GM10248 (cell line): ENCODE data around the gene LDB3.

Source experiments
- CTCF ChIA-PET: fragments of 300-600 bp; sonication (Branson Sonifier 250); formaldehyde crosslinking; extraction: SDS; loops from one replicate; lab custom pipeline; 2021; ENCODE audit warnings: antibody characterized with exemption; lab: Yijun Ruan, JAX
- POLR2A ChIA-PET: fragments of 350-650 bp; sonication (Branson Sonifier 250); formaldehyde crosslinking; extraction: SDS; loops from one replicate; lab custom pipeline; 2020; ENCODE audit warnings: antibody characterized with exemption; lab: Yijun Ruan, JAX
- DNase-seq: peaks from one replicate; pipeline ENCODE4 v3.0.0; 2012; ENCODE audit errors: extremely low spot score
- TF ChIP-seq, protein P1 (sequence below): IDR thresholded peaks from 2 replicates; pipeline ENCODE4 v1.5.1; 2012; ENCODE audit warnings: mild to moderate bottlenecking, low read depth; ENCODE audit errors: extremely low read depth, missing control alignments, control extremely low read depth

Gene LDB3

DNA sequence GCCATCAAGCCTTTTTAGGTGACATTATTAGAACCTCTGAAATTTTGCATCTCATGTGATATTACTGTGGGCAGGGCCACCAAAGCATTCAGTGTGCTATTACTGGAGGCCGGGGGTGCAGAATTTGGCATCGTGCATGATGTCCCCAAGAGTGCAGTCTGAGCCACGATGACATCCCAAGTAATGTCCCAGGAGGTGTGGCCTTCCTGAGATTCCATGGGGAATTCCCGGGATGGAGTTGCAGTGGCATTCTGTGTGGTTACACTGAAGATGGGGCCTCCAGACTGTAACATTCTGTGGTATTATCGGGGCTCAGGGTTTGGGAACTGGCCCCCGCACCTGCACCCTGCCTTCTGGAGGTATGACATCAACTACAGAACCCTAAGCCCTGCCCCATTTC lies 9.1 kb downstream of the LDB3 start:
- ChIA-PET CTCF (interaction anchor here (1.0 to 4.3 kb wide), 3 partner anchors 10 to 222 kb away, joined by 3 to 19 read pairs (median 3); no protein-coding TSS in a partner anchor), POLR2A (no interaction called here)
- DNase-seq, result no peak
- TF ChIP-seq, protein P1, sequence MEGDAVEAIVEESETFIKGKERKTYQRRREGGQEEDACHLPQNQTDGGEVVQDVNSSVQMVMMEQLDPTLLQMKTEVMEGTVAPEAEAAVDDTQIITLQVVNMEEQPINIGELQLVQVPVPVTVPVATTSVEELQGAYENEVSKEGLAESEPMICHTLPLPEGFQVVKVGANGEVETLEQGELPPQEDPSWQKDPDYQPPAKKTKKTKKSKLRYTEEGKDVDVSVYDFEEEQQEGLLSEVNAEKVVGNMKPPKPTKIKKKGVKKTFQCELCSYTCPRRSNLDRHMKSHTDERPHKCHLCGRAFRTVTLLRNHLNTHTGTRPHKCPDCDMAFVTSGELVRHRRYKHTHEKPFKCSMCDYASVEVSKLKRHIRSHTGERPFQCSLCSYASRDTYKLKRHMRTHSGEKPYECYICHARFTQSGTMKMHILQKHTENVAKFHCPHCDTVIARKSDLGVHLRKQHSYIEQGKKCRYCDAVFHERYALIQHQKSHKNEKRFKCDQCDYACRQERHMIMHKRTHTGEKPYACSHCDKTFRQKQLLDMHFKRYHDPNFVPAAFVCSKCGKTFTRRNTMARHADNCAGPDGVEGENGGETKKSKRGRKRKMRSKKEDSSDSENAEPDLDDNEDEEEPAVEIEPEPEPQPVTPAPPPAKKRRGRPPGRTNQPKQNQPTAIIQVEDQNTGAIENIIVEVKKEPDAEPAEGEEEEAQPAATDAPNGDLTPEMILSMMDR, result no peak

DNA sequence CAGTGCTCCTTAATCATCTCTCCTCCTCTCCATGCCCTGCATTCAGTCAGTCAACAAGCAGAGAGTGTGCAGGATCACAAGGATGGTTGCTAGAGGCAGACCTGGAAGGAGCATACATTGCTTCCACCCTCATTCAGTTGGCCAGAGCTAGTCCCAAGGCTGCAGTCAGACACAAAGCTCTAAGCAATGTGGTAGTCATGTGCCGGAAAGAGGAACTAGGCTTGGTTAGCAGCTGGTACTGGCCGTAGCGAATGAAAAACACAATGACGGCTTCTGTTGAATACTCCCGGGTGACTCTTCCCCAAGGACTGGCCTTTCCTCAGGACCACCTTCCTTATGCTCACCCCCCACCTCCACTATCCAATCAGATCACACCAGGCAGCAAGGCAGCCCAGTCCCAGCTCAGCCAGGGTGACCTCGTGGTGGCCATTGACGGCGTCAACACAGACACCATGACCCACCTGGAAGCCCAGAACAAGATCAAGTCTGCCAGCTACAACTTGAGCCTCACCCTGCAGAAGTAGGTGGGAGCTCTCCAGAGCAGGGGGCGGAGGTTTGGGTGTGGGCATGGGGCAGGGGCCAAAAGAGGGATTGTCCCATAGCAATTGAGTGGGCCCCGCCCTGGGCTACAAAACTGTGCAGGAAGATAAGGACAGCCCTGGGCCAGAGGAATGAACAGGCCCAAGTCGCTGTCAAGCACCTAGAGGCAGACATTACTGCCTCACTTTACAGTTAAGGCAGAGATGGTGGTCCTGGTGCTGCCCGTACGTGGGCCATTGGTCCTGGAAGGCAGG lies 10.9 kb downstream of the LDB3 start:
- peak; percentile 51 for DNase-seq
- TF ChIP-seq, protein P1, result no peak
- CTCF ChIA-PET, result interaction anchor here (1.3 to 4.3 kb wide), 2 partner anchors 9 to 287 kb away, joined by 3 to 19 read pairs; no protein-coding TSS in a partner anchor
- POLR2A ChIA-PET, result no interaction called here

DNA sequence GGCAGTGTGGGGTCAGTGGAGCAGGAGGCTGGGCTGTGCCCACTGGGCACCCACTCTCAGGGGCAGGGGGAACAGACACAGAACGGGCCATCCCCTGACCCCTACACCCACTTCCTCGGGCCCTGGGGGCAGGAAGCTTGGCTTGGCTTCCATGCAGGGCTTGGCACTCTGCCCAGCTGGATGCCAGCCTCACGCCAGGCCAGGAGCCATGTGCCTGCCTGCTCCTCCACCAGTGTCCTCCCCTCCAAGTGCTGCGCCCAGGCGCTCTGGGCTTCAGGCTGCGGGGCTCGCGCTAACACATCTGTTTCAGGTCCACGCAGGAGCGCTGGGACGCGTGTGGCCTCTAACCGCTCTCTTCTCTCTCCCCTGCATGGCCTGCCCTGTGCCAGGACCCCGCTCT lies 12.7 kb downstream of the LDB3 start:
- CTCF ChIA-PET, result interaction anchor here (1.0 to 4.3 kb wide), 4 partner anchors 7 to 14 kb away, joined by 4 to 19 read pairs (median 5); no protein-coding TSS in a partner anchor

DNA sequence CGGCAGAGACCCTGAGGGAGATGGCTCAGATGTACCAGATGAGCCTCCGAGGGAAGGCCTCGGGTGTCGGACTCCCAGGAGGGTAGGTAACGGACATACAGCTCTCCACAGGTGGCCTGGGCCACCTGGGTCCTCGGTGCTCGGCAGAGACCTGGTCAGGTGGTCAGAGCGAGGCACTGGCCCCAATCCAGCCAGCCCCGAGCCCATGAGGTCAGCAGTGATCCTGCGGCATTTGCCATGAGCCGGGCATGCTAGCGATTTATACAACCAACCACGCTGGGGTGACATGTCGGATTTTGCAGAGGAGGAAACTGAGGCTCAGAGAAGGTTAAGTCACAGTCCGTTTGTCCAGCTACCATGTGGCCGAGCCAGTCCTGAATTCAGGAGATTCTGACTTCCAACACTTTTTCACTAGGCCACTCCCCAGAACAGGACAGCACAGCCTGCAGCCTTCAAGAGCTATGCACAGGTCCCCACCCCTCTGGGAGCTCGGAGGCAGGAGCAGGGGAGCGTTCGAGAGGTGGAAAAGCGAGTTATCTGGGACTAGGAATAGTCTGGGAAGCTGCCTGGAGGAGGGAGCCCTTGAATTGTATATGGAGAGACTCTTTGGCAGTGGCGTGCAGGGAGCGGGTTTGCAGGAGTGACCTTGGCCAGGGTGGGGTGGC lies 13.5 kb downstream of the LDB3 start:
- no peak for DNase-seq
- POLR2A ChIA-PET, result no interaction called here
- CTCF ChIA-PET, result interaction anchor here (1.6 to 1.8 kb wide), 4 partner anchors 12 to 279 kb away, joined by 4 to 5 read pairs (median 4); no protein-coding TSS in a partner anchor
- TF ChIP-seq, protein P1, result no peak

More for the DNA sequence above, 12.7 kb downstream of the LDB3 start:
- POLR2A ChIA-PET, result no interaction called here
- TF ChIP-seq, protein P1, result no peak
- no peak for DNase-seq

DNA sequence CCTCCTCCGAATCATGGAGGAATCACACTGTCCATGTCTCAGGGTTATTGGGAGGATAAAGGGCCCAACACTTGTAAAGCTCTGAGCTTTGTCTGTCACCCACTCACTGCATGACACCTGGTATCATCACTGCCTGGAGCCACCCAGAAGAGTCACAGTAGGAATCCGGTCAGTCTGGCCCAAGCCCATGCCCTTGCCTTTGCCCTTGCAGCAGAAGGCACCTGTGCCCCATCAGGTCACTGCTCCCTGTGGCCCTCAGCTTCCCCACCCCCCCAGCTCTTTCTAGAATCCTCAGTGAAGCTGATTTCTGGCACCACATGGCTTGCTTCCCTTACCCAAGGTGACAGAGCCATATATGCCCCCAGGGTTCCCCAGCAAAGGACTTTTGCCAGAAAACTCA lies 14.4 kb downstream of the LDB3 start:
- TF ChIP-seq, protein P1, result no peak
- CTCF ChIA-PET, result interaction anchor here (1.1 to 1.8 kb wide), 5 partner anchors 11 to 278 kb away, joined by 4 to 5 read pairs (median 4); no protein-coding TSS in a partner anchor
- DNase-seq, result no peak
- POLR2A ChIA-PET, result no interaction called here

DNA sequence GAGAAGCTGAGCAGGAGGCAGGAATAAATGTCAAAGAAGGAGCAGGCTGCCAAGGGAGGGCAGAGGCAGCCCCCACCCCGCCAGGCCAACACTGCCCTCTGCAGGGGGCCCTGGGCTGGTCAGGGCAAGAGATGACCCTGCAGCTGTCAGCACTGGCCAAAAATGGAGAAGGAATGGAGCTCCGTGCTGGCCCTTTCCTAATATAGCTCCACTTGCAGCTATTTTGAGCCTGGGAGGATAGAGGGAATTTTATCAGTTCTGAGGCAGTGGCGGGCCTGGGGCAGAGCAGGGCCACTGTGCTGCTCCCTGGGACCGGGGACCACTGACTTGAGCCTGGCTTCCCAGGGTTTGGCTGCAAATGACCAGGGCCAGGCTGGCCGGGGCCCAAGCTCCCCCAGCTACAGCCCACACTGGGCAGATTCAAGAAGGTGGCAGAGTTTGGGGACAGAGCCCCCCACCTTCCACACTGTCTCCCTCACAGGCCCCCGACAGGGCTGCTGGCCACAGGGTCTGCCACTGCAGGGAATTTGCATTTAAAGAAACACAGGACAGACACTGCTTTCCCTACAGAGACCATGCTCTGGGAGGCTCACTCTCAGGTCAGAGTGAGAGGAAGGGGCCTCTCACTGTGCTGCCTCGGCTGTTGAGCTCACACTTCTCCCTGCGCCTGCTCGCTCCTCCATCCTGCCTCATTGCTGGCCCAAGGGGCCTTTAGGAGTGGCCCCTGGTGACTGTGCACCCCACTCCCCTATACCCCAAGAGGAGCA lies 16.2 kb downstream of the LDB3 start:
- TF ChIP-seq, protein P1, result peak; percentile 6
- no peak for DNase-seq
- CTCF ChIA-PET, result interaction anchor here (1.0 to 2.1 kb wide), 4 partner anchors 9 to 16 kb away, joined by 3 to 11 read pairs (median 4); no protein-coding TSS in a partner anchor
- POLR2A ChIA-PET, result no interaction called here
